Measurements from ENCODE around the gene F2R. TPM values are rescaled to one million over a fixed set of nuclear protein-coding genes. Genes with fewer than 3 reads are reported as not detected.

Gene F2R
- total and polyA plus RNA-seq, 10 of the 15 experiments (the other 5 are each of a cell fraction or from before 2014, with no cell fraction given) = 1.8 to 75.4 (median 8.0) TPM

GRCh38 chr5:76670508-76670907 is 45.4 kb upstream of the F2R start (continued):
- TF ChIP-seq ZBTB40 (IDR thresholded peaks at IDR 0.05; ENCODE audit: borderline replicate concordance) (no peak), SPI1 (IDR thresholded peaks at IDR 0.05; ENCODE audit: borderline replicate concordance, insufficient read depth, low read depth, low read length) (no peak), TCF12 (IDR thresholded peaks at IDR 0.05; ENCODE audit: low read depth, low read length) (no peak), MYB (IDR thresholded peaks at IDR 0.05; ENCODE audit: borderline replicate concordance, low read depth, low read length) (no peak), FOXM1 (IDR thresholded peaks at IDR 0.05; ENCODE audit: low read depth, low read length) (no peak), POLR2A (IDR thresholded peaks at IDR 0.05; ENCODE audit: low read depth, low read length) (no peak)

GRCh38 chr5:76672242-76672641 is 43.7 kb upstream of the F2R start:
- no peak overlapping the region for H3K4me3 ChIP-seq
- ChIA-PET CTCF (interaction anchor here (0.6 to 2.4 kb wide), 5 partner anchors 11 to 169 kb away, joined by 3 to 9 read pairs (median 5); no protein-coding TSS in a partner anchor), SMC1A (ENCODE audit: uncharacterized antibody, unreplicated experiment) (no interaction called here), RAD21 (ENCODE audit: unreplicated experiment) (no interaction called here), POLR2A (no interaction called here)
- FAIRE-seq (no peak), DNase-seq (ENCODE audit: low read depth, low spot score) (no peak), ATAC-seq (no peak)
- no peak overlapping the region for H3K4me2 ChIP-seq (ENCODE audit: control insufficient read depth, insufficient read depth)
- intact Hi-C loops (cut with micrococcal nuclease; ENCODE audit: unreplicated experiment) (no loop called here), in situ Hi-C loops (cut with MboI) (no loop called here)
- H3K4me1 ChIP-seq (ENCODE audit: control insufficient read depth, insufficient read depth, low read length) = no peaks in the 10 kb centered on the region
- no peak overlapping the region for H3K27ac ChIP-seq (ENCODE audit: control insufficient read depth, insufficient read depth)
- H3K9me3 ChIP-seq (replicated peaks; ENCODE audit: control insufficient read depth, insufficient read depth, low read length) = no peaks in the 10 kb centered on the region
- no peak overlapping the region for H2AFZ ChIP-seq (ENCODE audit: control insufficient read depth, low read depth, low read length)
- no peaks in the 10 kb centered on the region for H4K20me1 ChIP-seq (ENCODE audit: control insufficient read depth, insufficient read depth)
- no TSS peak for BruUV-seq (replicated peaks)
- H3K79me2 ChIP-seq (ENCODE audit: control insufficient read depth, insufficient read depth, low read length) = no peaks in the 10 kb centered on the region
- H3K36me3 ChIP-seq (ENCODE audit: control insufficient read depth in 2 of 2, insufficient read depth in 2 of 2, low read length in 1 of 2) = peaks cover 0 to 7% of the 10 kb centered on the region in 2 experiments; a peak in 1 of 4 replicates
- H3K27me3 ChIP-seq (replicated peaks in 1 of 2; ENCODE audit: control insufficient read depth in 2 of 2, insufficient read depth in 2 of 2, low read length in 1 of 2) = no peaks in the 10 kb centered on the region
- TF ChIP-seq E2F8 (IDR thresholded peaks at IDR 0.05; ENCODE audit: low read depth, partially characterized antibody) = no peak
- TF ChIP-seq ZBTB4 (CRISPR knock-in tag; IDR thresholded peaks at IDR 0.05) = no peak
- TF ChIP-seq KDM1A (IDR thresholded peaks at IDR 0.05; ENCODE audit: borderline replicate concordance) = no peak
- no peak overlapping the region for H3K9ac ChIP-seq (ENCODE audit: control insufficient read depth, insufficient read depth, low read length)
- 76% methylated on average over 2 of the region's 2 CpGs for WGBS (ENCODE audit: insufficient coverage, insufficient replicate concordance, low lambda C conversion rate, missing lambda C conversion rate)
